Glomerular visceral epithelial cell (primary cell): ENCODE data around the gene CCDC174.
"Not testable (repeated sequence)": the region's sequence is repeated elsewhere in the genome, so short reads cannot be mapped to it uniquely, and the experiment has no call there.

Source experiments
- DNase-seq: peaks from one replicate; pipeline ENCODE4 v3.0.0-alpha.2; 2016; ENCODE audit errors: extremely low spot score

The CCDC174 gene

DNA sequence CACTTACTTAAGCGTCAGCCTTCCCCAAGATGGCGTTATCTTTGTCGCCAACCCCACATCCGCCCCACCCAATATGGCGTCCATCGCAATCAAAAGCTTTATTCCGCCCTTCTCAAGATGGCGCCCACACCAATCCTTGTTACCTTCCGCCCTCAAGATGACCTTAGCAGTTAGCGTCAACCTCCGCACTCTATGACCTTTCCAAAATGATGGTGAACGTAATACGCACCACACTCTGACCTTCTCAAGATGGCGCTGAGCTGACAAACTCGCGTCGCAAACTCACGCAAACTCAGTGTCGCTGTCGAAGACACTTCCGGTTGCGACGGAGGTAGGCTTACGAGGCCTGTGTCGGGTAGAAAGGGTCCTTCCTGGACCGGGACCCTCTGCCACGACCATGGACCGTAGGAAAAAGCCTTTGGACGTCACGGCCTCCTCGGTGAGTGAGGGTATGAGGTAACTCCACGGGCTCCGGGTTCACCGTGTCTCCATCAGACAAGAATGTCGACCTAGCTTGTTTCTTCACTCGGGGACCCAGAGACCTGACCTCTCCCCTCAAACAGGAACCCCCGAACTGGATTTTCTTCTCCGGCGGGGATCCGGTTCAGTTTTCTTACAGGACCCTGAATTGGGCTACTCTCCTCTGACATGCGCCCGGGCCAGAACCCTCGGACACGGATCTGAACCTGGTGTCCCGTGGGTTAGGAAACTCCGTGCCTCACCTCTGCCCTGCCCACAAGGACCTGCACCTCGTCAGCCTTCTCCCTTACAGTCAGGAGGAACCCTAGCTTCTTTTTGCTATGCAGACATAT is at the start of gene CCDC174:
Gene CCDC174, plus strand, starts transcription at position 323 of the 812 bp plus-strand sequence. Its CDS starts 75 bp downstream, at position 398.
- peak; percentile 98 for DNase-seq

DNA sequence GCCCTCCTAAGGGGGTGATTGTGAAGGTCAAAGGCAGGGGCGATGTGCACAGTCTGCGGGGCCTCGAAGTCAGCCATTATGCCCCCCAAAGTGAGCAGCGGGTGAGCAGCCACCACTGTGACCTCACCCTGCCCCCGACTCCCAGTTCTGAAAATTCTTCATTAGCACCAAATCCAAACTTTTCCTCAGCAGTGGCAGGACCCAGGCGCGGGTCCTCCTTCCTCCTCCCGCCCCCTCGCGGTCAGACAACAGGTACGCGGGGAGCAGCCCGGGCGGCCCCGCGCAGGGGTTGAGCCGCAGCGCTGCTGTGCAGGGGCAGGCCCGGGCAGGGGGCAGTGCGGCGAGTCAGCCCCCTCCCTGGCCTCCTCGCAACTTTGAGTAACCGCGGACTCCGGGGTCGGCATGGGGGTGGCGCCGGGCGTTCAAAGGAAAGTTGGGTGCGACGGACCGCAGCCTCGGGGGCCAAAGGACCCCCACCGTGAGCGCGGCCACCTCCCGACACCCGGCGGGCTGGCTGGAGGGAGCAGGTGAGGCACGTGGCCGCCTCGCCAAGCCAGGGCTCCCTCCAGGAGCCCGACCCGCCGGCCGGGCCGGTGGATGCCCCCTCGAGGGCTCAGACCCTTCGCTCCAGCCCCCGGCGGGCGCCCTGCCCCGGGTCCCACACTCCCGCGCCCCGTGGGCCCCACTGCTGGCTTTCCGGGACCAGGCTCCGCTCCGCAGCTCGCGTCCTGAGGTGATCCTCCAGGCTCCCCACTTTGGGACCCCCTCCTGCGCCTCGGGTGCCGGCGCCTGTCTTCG is 49.4 kb upstream of the CCDC174 start:
- DNase-seq, result no peak

DNA sequence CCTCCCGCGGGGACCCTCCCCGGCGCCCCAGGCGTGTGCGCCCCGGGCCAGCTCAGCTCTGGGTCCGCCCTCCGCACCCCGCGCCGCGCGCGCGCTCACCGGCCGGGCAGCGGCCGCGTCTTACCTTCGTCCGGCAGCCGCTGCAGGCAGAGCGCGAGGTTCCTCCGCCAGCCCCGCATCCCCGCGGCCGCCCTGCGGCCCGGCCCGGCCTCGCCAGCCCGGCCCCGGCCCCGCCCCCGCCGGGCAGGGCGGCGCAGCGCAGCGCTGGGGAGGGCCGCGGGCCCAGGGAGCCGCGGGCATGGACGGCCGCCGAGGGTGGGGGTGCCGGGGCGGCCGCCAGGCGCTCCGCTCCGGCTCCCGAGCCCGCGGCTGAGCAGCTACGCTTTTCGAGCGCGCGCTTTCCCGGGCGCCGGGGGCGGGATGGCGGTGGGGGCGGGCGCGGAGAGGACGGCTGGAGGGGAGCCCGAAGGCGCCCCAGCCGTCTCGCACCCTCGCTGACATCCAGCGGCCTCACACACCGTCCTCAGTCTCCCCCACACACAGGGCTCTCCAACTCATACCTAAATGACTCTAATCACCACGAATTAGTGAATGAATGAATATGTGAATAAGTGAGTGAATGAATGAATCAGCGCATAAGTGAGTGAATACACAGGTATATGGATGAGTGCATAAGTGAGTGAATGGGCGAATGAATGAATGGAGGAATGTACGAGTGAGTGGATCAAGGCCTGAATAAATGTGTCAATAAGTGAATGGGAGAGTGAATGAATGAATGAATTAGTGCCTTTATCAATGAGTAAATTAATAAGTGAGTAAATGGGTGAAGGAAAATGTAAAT is 48.5 kb upstream of the CCDC174 start:
- peak; percentile 2 for DNase-seq

GRCh38 chr3:14605067-14605466 is 46.5 kb upstream of the CCDC174 start:
- peak; percentile 36 for DNase-seq

- no peak for DNase-seq
Measured at GRCh38 chr3:14605744-14606143, 45.8 kb upstream of the CCDC174 start.

- no peak for DNase-seq
Measured at GRCh38 chr3:14606669-14607339, 44.8 kb upstream of the CCDC174 start.

GRCh38 chr3:14608298-14608697 is 43.3 kb upstream of the CCDC174 start:
- DNase-seq, result no peak

DNA sequence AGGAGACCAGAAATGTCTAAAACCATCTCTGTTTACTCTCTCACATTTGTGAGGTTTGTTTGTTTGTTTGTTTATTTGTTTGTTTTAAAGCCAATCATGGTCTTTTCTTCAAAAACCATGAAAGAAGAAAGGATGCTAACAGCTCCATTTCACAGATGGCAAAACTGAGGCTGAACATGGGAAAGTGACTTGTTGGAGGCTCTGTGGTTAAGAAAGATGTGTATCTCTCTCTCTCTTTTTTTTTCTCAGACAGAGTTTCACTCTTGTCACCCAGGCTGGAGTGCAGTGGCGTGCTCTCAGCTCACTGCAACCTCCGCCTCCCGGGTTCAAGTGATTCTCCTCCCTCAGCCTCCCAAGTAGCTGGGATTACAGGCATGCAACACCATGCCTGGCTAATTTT is 42.5 kb upstream of the CCDC174 start:
- not testable (repeated sequence) for DNase-seq

DNA sequence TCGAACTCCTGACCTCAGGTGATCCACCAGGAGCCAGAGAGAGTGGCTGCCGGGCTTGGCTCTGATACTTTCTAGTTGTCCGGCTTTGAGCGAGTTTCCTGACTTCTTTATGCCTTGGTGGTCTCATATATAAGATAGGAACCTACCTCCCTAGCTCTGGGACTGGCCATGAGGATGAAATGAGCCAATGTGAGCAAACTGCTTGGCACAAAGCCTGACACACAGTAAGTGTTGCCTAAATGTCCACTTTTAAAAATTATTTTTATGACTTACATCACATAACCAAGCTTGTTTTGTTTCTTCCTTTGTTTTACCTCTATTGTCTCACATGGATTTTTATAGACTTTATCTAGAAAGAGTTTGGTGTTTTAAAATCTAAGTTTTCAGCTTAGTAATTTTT is 42.1 kb upstream of the CCDC174 start:
- no peak for DNase-seq

DNA sequence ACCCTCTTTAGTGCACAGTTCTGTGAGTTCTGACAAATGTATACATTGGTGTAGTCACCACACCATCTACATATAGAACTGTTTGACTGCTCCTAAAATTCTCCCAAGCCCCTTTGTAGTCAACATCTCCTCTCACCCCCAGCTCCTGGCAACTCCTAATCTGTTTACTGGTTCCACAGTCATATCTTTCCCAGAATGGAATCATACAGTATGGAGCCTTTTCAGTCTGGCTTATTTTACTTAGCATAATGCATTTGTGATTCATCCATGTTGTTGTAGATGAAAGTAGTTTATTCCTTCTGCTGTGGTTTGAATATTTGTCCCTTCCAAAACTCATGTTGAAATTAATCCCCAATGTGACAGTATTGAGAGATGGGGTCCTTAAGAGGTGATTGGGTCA is 41.6 kb upstream of the CCDC174 start:
- DNase-seq, result no peak

- DNase-seq, result no peak
Measured at GRCh38 chr3:14614189-14614588, 37.4 kb upstream of the CCDC174 start.

GRCh38 chr3:14614862-14615261 is 36.7 kb upstream of the CCDC174 start:
- no peak for DNase-seq

DNA sequence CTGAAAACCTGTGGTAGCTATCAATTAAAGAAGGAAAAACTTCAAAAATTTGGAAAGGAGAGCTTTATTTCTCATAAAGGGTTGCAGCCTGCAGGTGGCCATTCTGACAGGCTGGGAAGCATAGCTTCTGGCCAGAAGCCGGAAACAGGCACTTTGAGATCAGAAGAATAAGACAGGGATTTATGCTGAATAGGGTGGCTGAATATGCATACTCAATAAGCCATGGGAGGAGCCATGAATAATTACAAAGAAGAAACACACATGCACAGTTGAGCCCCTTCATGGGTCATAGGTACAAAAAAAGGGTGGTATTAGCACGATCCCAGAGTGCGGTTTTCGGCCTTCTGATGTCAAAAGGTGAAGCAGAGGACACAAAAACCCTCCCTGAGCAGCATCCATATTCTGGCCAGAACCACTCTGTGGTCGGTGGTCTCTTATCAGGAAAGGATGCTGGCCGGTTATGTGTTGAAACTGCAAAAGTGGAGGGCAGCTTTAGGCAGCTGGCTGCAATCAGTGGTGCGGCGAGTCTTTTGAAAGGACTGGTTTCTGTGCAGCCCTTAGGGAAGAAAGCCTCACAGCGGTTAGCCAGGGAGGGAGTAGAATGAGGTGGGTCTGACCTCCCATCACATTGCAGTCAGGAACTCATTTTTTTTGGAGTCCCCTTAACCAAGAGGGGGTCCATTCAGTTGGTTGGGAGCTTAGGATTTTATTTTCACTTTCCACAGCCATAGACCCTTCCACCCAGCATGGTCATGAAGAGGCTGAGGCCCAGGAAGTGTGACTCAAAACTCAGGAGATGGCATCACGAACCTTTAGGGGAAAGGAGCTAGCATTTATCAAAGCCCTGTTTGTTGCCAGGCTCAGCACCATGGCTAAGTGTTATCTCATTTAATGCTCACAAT is 34.7 kb upstream of the CCDC174 start:
- no peak for DNase-seq

- no peak for DNase-seq
Measured at GRCh38 chr3:14617508-14618023, 34.0 kb upstream of the CCDC174 start.

DNA sequence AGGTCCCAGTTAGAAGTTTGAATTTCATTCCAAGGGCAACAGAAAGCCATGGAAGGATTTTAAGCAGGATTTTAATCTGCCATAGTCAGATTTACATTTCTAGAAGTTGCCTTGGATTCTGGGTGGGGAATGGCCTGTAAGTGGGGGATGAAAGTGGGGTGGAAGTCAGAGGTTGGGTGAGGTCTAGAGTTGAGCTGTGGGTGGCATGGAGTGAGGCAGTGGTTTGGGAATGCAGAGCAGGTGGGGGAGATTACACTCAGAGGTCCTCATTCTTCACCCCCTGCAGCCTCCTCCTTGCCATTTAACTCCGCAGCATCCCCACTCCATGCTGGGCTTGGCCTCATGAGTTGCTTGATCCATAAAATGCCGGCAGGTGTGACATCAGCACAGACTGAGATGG is 32.0 kb upstream of the CCDC174 start:
- no peak for DNase-seq

DNA sequence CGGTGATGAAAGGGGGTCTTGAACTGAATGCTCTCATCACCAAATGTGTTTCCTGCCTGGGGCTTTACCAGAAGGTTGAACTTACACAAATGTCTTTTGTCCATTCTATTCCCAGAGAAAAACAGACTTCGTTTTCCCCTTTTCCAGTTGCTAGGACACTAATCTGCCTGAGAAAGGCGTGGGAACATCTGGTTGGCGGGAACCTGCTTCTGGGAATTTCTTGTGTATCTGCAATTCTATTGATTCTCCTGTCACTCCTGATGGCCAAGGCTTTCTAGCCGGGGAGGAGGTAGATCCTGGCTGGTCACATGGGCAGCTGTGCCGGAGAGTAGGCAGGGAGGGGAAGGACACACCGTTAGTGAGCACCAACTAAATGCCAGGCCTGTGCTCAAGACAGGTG is 31.1 kb upstream of the CCDC174 start:
- no peak for DNase-seq

DNA sequence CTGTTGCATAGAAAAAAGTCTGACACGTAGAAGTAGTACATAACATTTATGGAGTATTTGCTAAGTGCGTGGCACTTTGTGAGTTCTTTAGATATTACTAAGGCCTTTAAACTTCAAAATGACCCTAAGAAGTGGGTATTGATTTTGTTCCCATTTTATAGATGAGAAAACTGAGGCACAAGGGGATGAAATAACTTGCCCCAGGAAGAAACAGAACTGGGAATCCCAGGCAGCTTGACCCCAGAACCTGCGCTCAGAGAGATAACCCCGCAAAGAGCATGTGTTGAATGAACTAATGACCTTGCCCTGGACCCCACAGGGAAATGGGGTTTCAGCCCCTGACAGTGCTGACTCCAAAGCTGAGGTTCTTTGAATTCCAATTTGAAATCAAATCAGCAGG is 30.5 kb upstream of the CCDC174 start:
- DNase-seq, result no peak

DNA sequence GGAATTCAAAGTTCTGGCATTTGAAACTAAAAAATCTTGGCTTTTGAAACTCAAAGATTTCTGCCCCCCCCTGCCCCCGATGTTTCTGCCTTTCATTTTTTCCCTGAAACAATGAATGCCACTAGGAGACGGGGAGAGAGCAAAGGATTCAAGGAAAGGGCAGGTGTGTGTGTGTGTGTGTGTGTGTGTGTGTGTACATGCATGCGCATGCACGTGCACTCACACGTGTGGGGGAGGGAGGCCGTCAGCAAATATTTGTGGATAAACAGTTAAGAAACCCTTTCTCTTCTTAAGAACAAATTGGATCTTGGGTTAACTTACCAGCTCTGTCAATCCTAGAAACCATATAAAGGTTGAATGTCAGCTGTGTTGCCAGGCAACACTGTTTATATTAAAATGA is 29.2 kb upstream of the CCDC174 start:
- DNase-seq, result no peak

- DNase-seq, result no peak
Measured at GRCh38 chr3:14623569-14624051, 28.0 kb upstream of the CCDC174 start.

- no peak for DNase-seq
Measured at GRCh38 chr3:14624498-14624897, 27.1 kb upstream of the CCDC174 start.
